Measurements from ENCODE around the gene FAM241A. TPM values are rescaled to one million over a fixed set of nuclear protein-coding genes. Genes with fewer than 3 reads are reported as not detected.

FAM241A gene
- total and polyA plus RNA-seq, 9 of the 15 experiments (the other 6 are each of a cell fraction or from before 2014, with no cell fraction given), result 2.3 to 8.5 (median 5.3) TPM

- TF ChIP-seq GTF2E2 (tag; IDR thresholded peaks at IDR 0.05) (no peak), TBL1XR1 (IDR thresholded peaks at IDR 0.05; ENCODE audit: low read length in 2 of 2) (no peak), MXI1 (IDR thresholded peaks at IDR 0.05; ENCODE audit: low read depth, low read length) (peak; percentile 34; the same call in 1 of the 2 replicates), DIDO1 (tag; IDR thresholded peaks at IDR 0.05; ENCODE audit: low read depth) (no peak), GATAD2B (IDR thresholded peaks at IDR 0.05; ENCODE audit: borderline replicate concordance) (peak; percentile 9; the same call in 1 of the 2 replicates), ZNF764 (CRISPR knock-in tag; IDR thresholded peaks at IDR 0.05; ENCODE audit: low read depth) (no peak), SOX6 (IDR thresholded peaks at IDR 0.05) (no peak), PTBP1 (IDR thresholded peaks at IDR 0.05; ENCODE audit: low read depth, low read length) (no peak), NFE2 (IDR thresholded peaks at IDR 0.05; ENCODE audit: low read depth) (no peak), KDM4B (IDR thresholded peaks at IDR 0.05; ENCODE audit: borderline replicate concordance in 2 of 2, low read depth in 1 of 2) (no peak), SIX5 (IDR thresholded peaks at IDR 0.05; ENCODE audit: borderline replicate concordance in 1 of 2, insufficient read depth in 1 of 2, low read depth in 1 of 2, low read length in 2 of 2) (no peak), CBX1 (IDR thresholded peaks at IDR 0.05; ENCODE audit: low read depth) (no peak), CC2D1A (IDR thresholded peaks at IDR 0.05) (no peak), CTBP1 (IDR thresholded peaks at IDR 0.05; ENCODE audit: borderline replicate concordance) (no peak), RUNX1 (IDR thresholded peaks at IDR 0.05; ENCODE audit: low read depth) (no peak), ARID4B (CRISPR knock-in tag; IDR thresholded peaks at IDR 0.05) (peak; percentile 12; the same call in 1 of the 2 replicates), WHSC1 (IDR thresholded peaks at IDR 0.05; ENCODE audit: low read length) (no peak), FOXJ2 (tag; IDR thresholded peaks at IDR 0.05) (no peak; the same call in 1 of the 2 replicates)
Measured at GRCh38 chr4:112145790-112146501, 692 bp downstream of the FAM241A start (continued).

Data from K562 (cell line).